ENCODE results near the gene DPYSL4. TPM values are rescaled to one million over a fixed set of nuclear protein-coding genes. Genes with fewer than 3 reads are reported as not detected.

DPYSL4 gene
- total and polyA plus RNA-seq, 12 donors: 2.4 to 78.9 (median 30.6) TPM

- peaks cover 0 to 22% (median 16%) of the 10 kb centered on the region in 9 donors for H3K4me1 ChIP-seq
- H3K9me3 ChIP-seq: no peaks in the 10 kb centered on the region
- DNase-seq: no peak
- no peak for ATAC-seq
- no peak overlapping the region for H3K27ac ChIP-seq
- intact Hi-C loops (cut with DNase I): no loop called here
- H3K36me3 ChIP-seq: peaks cover 0 to 15% (median 0%) of the 10 kb centered on the region in 9 donors
- no peaks in the 10 kb centered on the region for H3K27me3 ChIP-seq
- no peak for TF ChIP-seq CTCF (IDR thresholded peaks at IDR 0.05)
- no peak overlapping the region for H3K4me3 ChIP-seq
- 93 to 95% methylated on average over 13 of the region's 13 CpGs for WGBS, 2 donors
Measured at GRCh38 chr10:132195366-132196075, 8.8 kb downstream of the DPYSL4 start.

- WGBS, 2 donors: 91 to 92% methylated on average over 30 of the region's 30 CpGs
- H3K4me1 ChIP-seq: peaks cover 0 to 22% (median 16%) of the 10 kb centered on the region in 9 donors
- no peak overlapping the region for H3K27ac ChIP-seq
- ATAC-seq (no peak), DNase-seq (no peak)
- no peaks in the 10 kb centered on the region for H3K27me3 ChIP-seq
- H3K9me3 ChIP-seq: no peaks in the 10 kb centered on the region
- TF ChIP-seq CTCF (IDR thresholded peaks at IDR 0.05): no peak
- H3K36me3 ChIP-seq: peaks cover 0 to 18% (median 0%) of the 10 kb centered on the region in 9 donors
- intact Hi-C loops (cut with DNase I): no loop called here
- no peak overlapping the region for H3K4me3 ChIP-seq
Measured at GRCh38 chr10:132196178-132197113, 9.7 kb downstream of the DPYSL4 start.

GRCh38 chr10:132197271-132198067 is 10.7 kb downstream of the DPYSL4 start:
- Histone ChIP-seq H3K9me3 (no peaks in the 10 kb centered on the region), H3K27ac (no peak overlapping the region), H3K27me3 (no peaks in the 10 kb centered on the region), H3K4me1 (peaks cover 0 to 16% (median 12%) of the 10 kb centered on the region in 9 donors), H3K36me3 (peaks cover 0 to 19% (median 0%) of the 10 kb centered on the region in 9 donors), H3K4me3 (no peak overlapping the region)
- 86 to 88% methylated on average over 25 of the region's 25 CpGs for WGBS, 2 donors
- no peak for TF ChIP-seq CTCF (IDR thresholded peaks at IDR 0.05)
- intact Hi-C loops (cut with DNase I): no loop called here
- ATAC-seq (no peak), DNase-seq (no peak)

- no peaks in the 10 kb centered on the region for H3K9me3 ChIP-seq
- WGBS, 2 donors: 68 to 92% methylated on average over 3 of the region's 3 CpGs
- no peaks in the 10 kb centered on the region for H3K27me3 ChIP-seq
- intact Hi-C loops (cut with DNase I): no loop called here
- no peak overlapping the region for H3K27ac ChIP-seq
- H3K4me3 ChIP-seq: no peak overlapping the region
- TF ChIP-seq CTCF (IDR thresholded peaks at IDR 0.05): no peak
- no peak for DNase-seq
- H3K4me1 ChIP-seq: peaks cover 0 to 11% (median 9%) of the 10 kb centered on the region in 9 donors
- peaks cover 0 to 23% (median 0%) of the 10 kb centered on the region in 9 donors for H3K36me3 ChIP-seq
- no peak for ATAC-seq
Measured at GRCh38 chr10:132198068-132198370, 11.3 kb downstream of the DPYSL4 start.
